Peyer's patch (tissue), 4 donors: ENCODE results near the gene CCDC93. TPM values are rescaled to one million over a fixed set of nuclear protein-coding genes. Genes with fewer than 3 reads are reported as not detected.

Experiments
- DNase-seq, 3 donors: peaks; one replicate each; pipeline ENCODE4 v3.0.0-alpha.2; 2017 to 2019
- H3K27ac ChIP-seq, 4 donors: fragments of 200-600 bp; sonication (generic); one replicate each; pipeline ENCODE4 v1.5.1; 2016 to 2019
- H3K27me3 ChIP-seq, 2 donors: fragments of 200-600 bp; sonication (generic); one replicate each; pipeline ENCODE4 v1.5.1; 2019
- H3K36me3 ChIP-seq, 3 donors: fragments of 200-600 bp; sonication (generic); one replicate each; pipeline ENCODE4 v1.5.1; 2016 to 2019
- H3K4me1 ChIP-seq, 4 donors: fragments of 200-600 bp; sonication (generic); one replicate each; pipeline ENCODE4 v1.5.1; 2016 to 2019
- H3K4me3 ChIP-seq, 4 donors: fragments of 200-600 bp; sonication (generic); 1 replicate in 3 of 4; 2 replicates in 1 of 4; pipeline ENCODE4 v1.5.1; 2016 to 2019; ENCODE audit warnings: mild to moderate bottlenecking in 1 of 4
- H3K9me3 ChIP-seq, 4 donors: fragments of 200-600 bp; sonication (generic); one replicate each; pipeline ENCODE4 v1.5.1; 2016 to 2019; ENCODE audit warnings: mild to moderate bottlenecking in 1 of 4
- POLR2A ChIP-seq, 2 donors: fragments of 450-650 bp; IDR thresholded peaks; one replicate each; pipeline ENCODE4 v1.5.1; 2017; ENCODE audit warnings: antibody characterized with exemption in 2 of 2, mild to moderate bottlenecking in 2 of 2, moderate library complexity in 2 of 2
- total RNA-seq, 4 donors: library from RNA; depleted of rRNA; stranded (reverse); fragments of >200 nt; gene quantifications; one replicate each; pipeline ENCODE4 v1.1.0, GENCODE V29; 2016
- TF ChIP-seq, protein P1 (sequence below), 6 experiments: fragments of 450-650 bp in 4 of 6; fragments of 200-600 bp in 2 of 6; sonication (generic) in 1 of 6; IDR thresholded peaks; one replicate each; pipeline ENCODE4 v1.5.1; 2017 to 2019; ENCODE audit warnings: antibody characterized with exemption in 6 of 6, mild to moderate bottlenecking in 3 of 6, moderate library complexity in 1 of 6

Gene CCDC93
- total RNA-seq, 4 donors from 2014 or later = 47.0 to 59.3 (median 55.0) TPM

DNA sequence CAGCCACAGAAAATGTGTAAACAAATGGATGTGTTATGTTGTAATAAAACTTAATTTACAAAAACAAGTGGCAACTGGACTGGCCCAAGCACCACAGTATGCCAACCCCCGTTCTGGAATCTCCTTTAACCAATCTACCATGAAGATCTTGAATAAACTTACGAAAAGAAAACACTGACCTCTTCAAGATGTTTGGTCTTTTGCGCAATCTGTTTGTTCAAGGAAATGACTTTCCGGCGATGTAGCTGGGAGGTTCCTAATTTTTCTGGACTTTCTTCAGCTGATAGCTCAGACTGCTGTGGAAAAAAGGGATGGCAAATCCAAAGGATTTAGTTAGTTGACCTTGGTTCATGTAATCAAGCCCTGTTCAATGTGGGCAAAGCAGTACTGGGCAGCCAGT lies 55.7 kb downstream of the CCDC93 start:
- TF ChIP-seq, protein P1, sequence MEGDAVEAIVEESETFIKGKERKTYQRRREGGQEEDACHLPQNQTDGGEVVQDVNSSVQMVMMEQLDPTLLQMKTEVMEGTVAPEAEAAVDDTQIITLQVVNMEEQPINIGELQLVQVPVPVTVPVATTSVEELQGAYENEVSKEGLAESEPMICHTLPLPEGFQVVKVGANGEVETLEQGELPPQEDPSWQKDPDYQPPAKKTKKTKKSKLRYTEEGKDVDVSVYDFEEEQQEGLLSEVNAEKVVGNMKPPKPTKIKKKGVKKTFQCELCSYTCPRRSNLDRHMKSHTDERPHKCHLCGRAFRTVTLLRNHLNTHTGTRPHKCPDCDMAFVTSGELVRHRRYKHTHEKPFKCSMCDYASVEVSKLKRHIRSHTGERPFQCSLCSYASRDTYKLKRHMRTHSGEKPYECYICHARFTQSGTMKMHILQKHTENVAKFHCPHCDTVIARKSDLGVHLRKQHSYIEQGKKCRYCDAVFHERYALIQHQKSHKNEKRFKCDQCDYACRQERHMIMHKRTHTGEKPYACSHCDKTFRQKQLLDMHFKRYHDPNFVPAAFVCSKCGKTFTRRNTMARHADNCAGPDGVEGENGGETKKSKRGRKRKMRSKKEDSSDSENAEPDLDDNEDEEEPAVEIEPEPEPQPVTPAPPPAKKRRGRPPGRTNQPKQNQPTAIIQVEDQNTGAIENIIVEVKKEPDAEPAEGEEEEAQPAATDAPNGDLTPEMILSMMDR (IDR thresholded peaks at IDR 0.05) = no peak
- no peak for TF ChIP-seq POLR2A (IDR thresholded peaks at IDR 0.05)
- no peak for DNase-seq
- Histone ChIP-seq H3K4me3 (no peak overlapping the region), H3K36me3 (peaks cover 0 to 63% (median 0%) of the 10 kb centered on the region in 3 donors), H3K9me3 (no peaks in the 10 kb centered on the region), H3K27ac (no peak overlapping the region), H3K4me1 (no peaks in the 10 kb centered on the region), H3K27me3 (no peaks in the 10 kb centered on the region)

DNA sequence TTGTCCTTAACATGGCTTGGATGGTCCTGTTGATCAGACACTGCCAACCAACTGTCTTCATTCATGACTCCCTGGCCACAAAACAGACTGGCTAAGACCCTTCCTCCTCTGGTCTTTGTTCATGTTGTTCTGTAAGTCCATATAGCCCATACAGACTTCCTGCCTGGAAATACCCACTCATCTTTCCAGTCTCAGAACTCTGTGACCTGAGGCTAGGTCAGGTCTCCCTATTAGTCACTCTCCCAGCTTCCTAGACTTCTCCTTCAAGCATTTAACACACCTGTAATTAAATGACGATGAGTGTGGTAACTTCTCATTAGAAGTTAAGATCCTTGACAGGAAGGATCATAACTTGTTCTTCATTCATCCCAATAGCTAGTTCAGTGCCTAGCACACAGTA lies 56.3 kb downstream of the CCDC93 start:
- H3K27me3 ChIP-seq = no peaks in the 10 kb centered on the region
- DNase-seq = no peak
- peaks cover 0 to 69% (median 0%) of the 10 kb centered on the region in 3 donors for H3K36me3 ChIP-seq
- H3K4me1 ChIP-seq = no peaks in the 10 kb centered on the region
- no peaks in the 10 kb centered on the region for H3K9me3 ChIP-seq
- no peak overlapping the region for H3K27ac ChIP-seq
- TF ChIP-seq POLR2A (IDR thresholded peaks at IDR 0.05) = no peak
- TF ChIP-seq, protein P1 (IDR thresholded peaks at IDR 0.05) = no peak
- no peak overlapping the region for H3K4me3 ChIP-seq

DNA sequence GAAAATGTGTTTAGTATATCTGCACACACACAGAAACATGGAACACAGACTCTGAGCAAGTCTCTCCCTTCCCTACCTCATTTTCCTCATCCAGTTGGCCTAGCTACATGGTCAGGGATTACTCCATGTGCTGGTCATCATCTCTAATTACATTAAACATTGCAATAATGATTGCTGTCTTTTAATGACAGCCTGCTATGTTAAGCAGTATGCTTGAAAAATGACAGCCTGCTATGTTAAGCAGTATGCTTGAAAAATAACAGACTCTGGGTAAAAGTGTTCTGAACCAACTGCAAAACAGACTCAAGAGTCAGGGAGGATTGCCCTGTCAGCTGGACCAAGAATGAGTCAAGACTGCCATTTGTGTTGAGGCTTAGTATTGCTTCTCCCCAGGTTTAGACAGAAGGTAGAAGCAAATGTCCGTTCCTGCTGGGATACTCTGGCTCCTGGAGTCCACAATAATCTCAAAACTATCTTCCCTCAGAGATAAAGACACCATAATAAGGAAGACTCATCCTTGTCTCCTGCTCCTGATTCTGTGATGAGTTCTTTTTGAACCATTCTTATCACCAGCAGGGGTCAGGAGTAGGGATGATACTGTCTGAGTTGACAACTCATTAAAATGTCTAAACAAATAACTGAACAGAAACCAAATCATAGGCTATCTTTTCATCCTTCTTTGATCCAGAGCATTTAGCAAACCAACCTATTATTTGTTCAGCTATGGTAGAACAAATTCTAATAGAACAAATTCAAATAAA lies 57.7 kb downstream of the CCDC93 start:
- H3K27me3 ChIP-seq = no peaks in the 10 kb centered on the region
- H3K27ac ChIP-seq = no peak overlapping the region
- TF ChIP-seq, protein P1 (IDR thresholded peaks at IDR 0.05) = peak in 2 of 6 experiments; percentile 13 to 24
- TF ChIP-seq POLR2A (IDR thresholded peaks at IDR 0.05) = no peak
- H3K4me1 ChIP-seq = no peaks in the 10 kb centered on the region
- peaks cover 0 to 83% (median 3%) of the 10 kb centered on the region in 3 donors for H3K36me3 ChIP-seq
- H3K9me3 ChIP-seq = no peaks in the 10 kb centered on the region
- no peak overlapping the region for H3K4me3 ChIP-seq
- no peak for DNase-seq

DNA sequence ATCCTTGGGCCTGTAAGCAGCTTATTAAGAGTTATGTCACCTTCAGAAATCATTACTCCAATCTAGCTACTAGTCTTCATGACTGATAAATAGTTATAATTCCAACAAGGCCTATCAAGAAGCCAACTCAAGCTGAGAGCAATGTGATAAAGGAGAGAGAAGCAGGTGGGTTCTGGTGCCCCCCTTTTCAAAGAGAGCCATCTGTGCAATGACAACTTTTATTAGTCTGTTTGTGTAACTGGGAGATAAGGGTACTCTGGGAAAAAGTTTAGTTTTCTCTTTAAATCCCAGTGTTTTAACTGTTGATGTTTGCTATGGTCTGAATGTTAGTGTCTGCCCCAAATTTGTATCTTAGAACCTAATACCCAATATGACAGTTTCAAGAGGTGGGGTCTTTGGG lies 60.6 kb downstream of the CCDC93 start:
- Histone ChIP-seq H3K9me3 (no peaks in the 10 kb centered on the region), H3K27me3 (no peaks in the 10 kb centered on the region), H3K4me3 (no peak overlapping the region), H3K4me1 (no peaks in the 10 kb centered on the region), H3K27ac (no peak overlapping the region), H3K36me3 (peaks cover 0 to 97% (median 4%) of the 10 kb centered on the region in 3 donors)
- no peak for DNase-seq
- no peak for TF ChIP-seq POLR2A (IDR thresholded peaks at IDR 0.05)

DNA sequence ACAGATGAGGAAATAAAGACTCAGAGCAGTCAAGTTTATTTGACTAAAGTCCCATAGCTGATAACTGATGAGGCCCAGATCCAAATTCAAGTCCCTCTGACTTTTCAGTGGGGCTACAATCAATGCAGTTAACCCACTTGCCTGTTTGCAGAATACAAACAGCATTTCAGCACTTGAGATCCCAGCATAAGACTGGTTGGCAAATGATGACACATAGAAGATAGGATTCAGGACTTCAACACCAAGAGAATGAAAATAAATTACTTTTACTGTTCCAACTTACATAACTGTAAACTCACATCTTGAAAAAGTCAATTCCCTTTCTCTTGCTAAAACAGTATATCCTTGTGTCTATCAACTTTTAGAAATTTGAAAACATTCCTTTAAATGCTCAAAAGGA lies 61.2 kb downstream of the CCDC93 start:
- Histone ChIP-seq H3K9me3 (no peaks in the 10 kb centered on the region), H3K36me3 (peaks cover 0 to 98% (median 4%) of the 10 kb centered on the region in 3 donors), H3K4me1 (no peaks in the 10 kb centered on the region), H3K4me3 (no peak overlapping the region), H3K27me3 (no peaks in the 10 kb centered on the region), H3K27ac (no peak overlapping the region)
- no peak for DNase-seq
- TF ChIP-seq, protein P1 (IDR thresholded peaks at IDR 0.05) = no peak
- no peak for TF ChIP-seq POLR2A (IDR thresholded peaks at IDR 0.05)

DNA sequence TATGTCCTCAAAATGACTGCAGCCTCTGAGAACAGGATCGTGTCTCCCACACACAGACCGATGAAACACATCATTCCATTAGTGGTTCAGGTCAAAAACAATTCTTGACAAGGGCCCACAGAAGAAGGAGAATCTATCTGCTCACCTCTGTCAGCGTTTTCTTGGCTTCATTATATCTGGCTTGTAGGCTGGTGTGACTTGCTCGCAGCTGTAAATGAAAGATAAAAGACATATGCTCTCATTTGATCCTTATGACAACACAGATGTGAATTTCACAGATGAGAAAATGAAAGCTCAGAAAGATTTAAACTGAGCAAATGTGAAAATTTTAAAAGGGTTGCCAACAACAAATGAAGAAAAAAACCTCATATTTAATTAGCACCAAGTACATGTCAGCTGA lies 61.6 kb downstream of the CCDC93 start:
- no peaks in the 10 kb centered on the region for H3K9me3 ChIP-seq
- DNase-seq = no peak
- H3K4me3 ChIP-seq = no peak overlapping the region
- H3K36me3 ChIP-seq = peaks cover 0 to 98% (median 4%) of the 10 kb centered on the region in 3 donors
- no peaks in the 10 kb centered on the region for H3K27me3 ChIP-seq
- TF ChIP-seq, protein P1 (IDR thresholded peaks at IDR 0.05) = no peak
- no peak for TF ChIP-seq POLR2A (IDR thresholded peaks at IDR 0.05)
- no peaks in the 10 kb centered on the region for H3K4me1 ChIP-seq
- no peak overlapping the region for H3K27ac ChIP-seq
